H9 (cell line): ENCODE measurements around the gene CMTM7. TPM values are rescaled to one million over a fixed set of nuclear protein-coding genes. Genes with fewer than 3 reads are reported as not detected.

ENCODE experiments used
- DNase-seq: peaks from one replicate; pipeline ENCODE4 v3.0.0-alpha.2; 2017
- H2AFZ ChIP-seq: one replicate; pipeline ENCODE4 v1.6.1; 2013; ENCODE audit warnings: mild to moderate bottlenecking, low read length, control low read depth, moderate library complexity
- H2AK5ac ChIP-seq: 2 replicates; pipeline ENCODE4 v1.6.1; 2013; ENCODE audit warnings: low read length, control low read depth, mixed read lengths; ENCODE audit not compliant: insufficient read length
- H2BK120ac ChIP-seq: one replicate; pipeline ENCODE4 v1.6.1; 2013; ENCODE audit warnings: low read depth, mild to moderate bottlenecking, low read length, control low read depth, inconsistent platforms; ENCODE audit not compliant: poor library complexity, severe bottlenecking
- H2BK12ac ChIP-seq: 2 replicates; pipeline ENCODE4 v1.6.1; 2013; ENCODE audit warnings: low read length, control low read depth, mixed read lengths, low read depth; ENCODE audit not compliant: insufficient read length
- H2BK15ac ChIP-seq: 2 replicates; pipeline ENCODE4 v1.6.1; 2013; ENCODE audit warnings: low read depth, low read length, control low read depth
- H2BK20ac ChIP-seq: one replicate; pipeline ENCODE4 v1.6.1; 2013; ENCODE audit warnings: low read depth, mild to moderate bottlenecking, low read length, control low read depth, inconsistent platforms; ENCODE audit not compliant: poor library complexity, severe bottlenecking
- H2BK5ac ChIP-seq: 2 replicates; pipeline ENCODE4 v1.6.1; 2013; ENCODE audit warnings: low read length, control low read depth, mixed read lengths; ENCODE audit not compliant: insufficient read length
- H3K14ac ChIP-seq: 2 replicates; pipeline ENCODE4 v1.6.1; 2013; ENCODE audit warnings: low read length, control low read depth; ENCODE audit not compliant: insufficient read depth
- H3K18ac ChIP-seq: 2 replicates; pipeline ENCODE4 v1.6.1; 2013; ENCODE audit warnings: low read depth, mild to moderate bottlenecking, mixed read lengths, low read length, control low read depth; ENCODE audit not compliant: insufficient read length
- H3K23ac ChIP-seq: 2 replicates; pipeline ENCODE4 v1.6.1; 2013; ENCODE audit warnings: low read length, control low read depth, mixed read lengths, low read depth; ENCODE audit not compliant: insufficient read length
- H3K23me2 ChIP-seq: 2 replicates; pipeline ENCODE4 v1.6.1; 2013; ENCODE audit warnings: low read depth, mild to moderate bottlenecking, mixed read lengths, low read length, control low read depth; ENCODE audit not compliant: insufficient read length, poor library complexity, severe bottlenecking
- H3K27ac ChIP-seq: 2 replicates; pipeline ENCODE4 v1.5.1; 2013; ENCODE audit warnings: low read length, control low read depth, mixed read lengths, low read depth; ENCODE audit not compliant: insufficient read length
- H3K27me3 ChIP-seq: 2 replicates; pipeline ENCODE4 v1.6.1; 2013; ENCODE audit warnings: low read length, control low read depth, inconsistent platforms; ENCODE audit not compliant: insufficient read depth
- H3K4ac ChIP-seq: 2 replicates; pipeline ENCODE4 v1.6.1; 2013; ENCODE audit warnings: low read depth, mild to moderate bottlenecking, control low read depth, inconsistent platforms, low read length, moderate library complexity
- H3K4me1 ChIP-seq: 2 replicates; pipeline ENCODE4 v1.6.1; 2013; ENCODE audit warnings: low read length, control low read depth, inconsistent platforms; ENCODE audit not compliant: insufficient read depth
- H3K4me2 ChIP-seq: 2 replicates; pipeline ENCODE4 v1.6.1; 2013; ENCODE audit warnings: low read length, control low read depth, mixed read lengths; ENCODE audit not compliant: insufficient read length, insufficient read depth
- H3K56ac ChIP-seq: 2 replicates; pipeline ENCODE4 v1.6.1; 2013; ENCODE audit warnings: low read depth, mild to moderate bottlenecking, mixed read lengths, low read length, control low read depth; ENCODE audit not compliant: insufficient read length
- H3K79me1 ChIP-seq: 2 replicates; pipeline ENCODE4 v1.6.1; 2013; ENCODE audit warnings: low read depth, mild to moderate bottlenecking, moderate library complexity, low read length, control low read depth, inconsistent platforms; ENCODE audit not compliant: insufficient read depth, poor library complexity, severe bottlenecking
- H3K79me2 ChIP-seq: 2 replicates; pipeline ENCODE4 v1.6.1; 2013; ENCODE audit warnings: low read length, control low read depth, inconsistent platforms; ENCODE audit not compliant: insufficient read depth
- H3K9ac ChIP-seq: 2 replicates; pipeline ENCODE4 v1.6.1; 2013; ENCODE audit warnings: low read length, control low read depth, mixed read lengths; ENCODE audit not compliant: insufficient read length; ENCODE audit errors: extremely low read depth
- H3K9me3 ChIP-seq: one replicate; pipeline ENCODE4 v1.6.1; 2013; ENCODE audit warnings: low read depth, low read length, inconsistent platforms; ENCODE audit not compliant: control insufficient read depth
- H3T11ph ChIP-seq: one replicate; pipeline ENCODE4 v1.6.1; 2013; ENCODE audit warnings: mild to moderate bottlenecking, low read length, control low read depth, inconsistent platforms
- H4K20me1 ChIP-seq: one replicate; pipeline ENCODE4 v1.6.1; 2013; ENCODE audit not compliant: control insufficient read depth, insufficient read length, insufficient read depth
- H4K5ac ChIP-seq: 2 replicates; pipeline ENCODE4 v1.6.1; 2013; ENCODE audit warnings: low read depth, mild to moderate bottlenecking, mixed read lengths, low read length, control low read depth; ENCODE audit not compliant: insufficient read length
- H4K8ac ChIP-seq: replicated peaks from 2 replicates; pipeline ENCODE4 v1.6.1; 2013; ENCODE audit warnings: low read length, control low read depth, mixed read lengths, low read depth; ENCODE audit not compliant: insufficient read length
- H4K91ac ChIP-seq: 2 replicates; pipeline ENCODE4 v1.6.1; 2013; ENCODE audit warnings: low read depth, mild to moderate bottlenecking, moderate library complexity, mixed read lengths, low read length, control low read depth; ENCODE audit not compliant: insufficient read length
- H3K27ac Mint-ChIP-seq, 3 experiments: 2 replicates in 2 of 3; 3 replicates in 1 of 3; pipeline ENCODE4 v1.8.0; 2020 to 2021; ENCODE audit warnings: mixed read lengths in 3 of 3, mild to moderate bottlenecking in 1 of 3, moderate library complexity in 1 of 3
- H3K27me3 Mint-ChIP-seq: 2 replicates; pipeline ENCODE4 v1.8.0; 2021; ENCODE audit warnings: low read depth, mild to moderate bottlenecking, moderate library complexity, mixed read lengths
- H3K36me3 Mint-ChIP-seq, 3 experiments: 2 replicates in 2 of 3; 3 replicates in 1 of 3; pipeline ENCODE4 v1.8.0; 2020 to 2021; ENCODE audit warnings: low read depth in 3 of 3, mixed read lengths in 3 of 3; ENCODE audit not compliant: insufficient read depth in 1 of 3
- H3K4me1 Mint-ChIP-seq, 2 experiments: 2 replicates each; pipeline ENCODE4 v1.8.0; 2020; ENCODE audit warnings: mixed read lengths in 2 of 2
- H3K4me3 Mint-ChIP-seq, 2 experiments: 2 replicates in 1 of 2; 3 replicates in 1 of 2; pipeline ENCODE4 v1.8.0; 2020 to 2021; ENCODE audit warnings: mild to moderate bottlenecking in 2 of 2, mixed read lengths in 2 of 2, moderate library complexity in 1 of 2
- H3K9me3 Mint-ChIP-seq, 2 experiments: 2 replicates in 1 of 2; 3 replicates in 1 of 2; pipeline ENCODE4 v1.8.0; 2020; ENCODE audit warnings: mild to moderate bottlenecking in 2 of 2, mixed read lengths in 2 of 2, moderate library complexity in 1 of 2
- WGBS: extraction: QIAGEN DNeasy Blood & Tissue Kit; methylation state at CpG from one replicate; pipeline ENCODE4 v1.1.7; 2013; ENCODE audit warnings: missing lambda C conversion rate, low lambda C conversion rate, mixed read lengths; ENCODE audit not compliant: insufficient read length; ENCODE audit errors: extremely low coverage; 5-methylcytosine and 5-hydroxymethylcytosine counted together
- total RNA-seq: library from RNA; stranded (reverse); gene quantifications from 2 replicates; pipeline ENCODE4 v1.2.1, GENCODE V29; 2021
- TF ChIP-seq, protein P1 (sequence below): fragments of 200-600 bp; sonication (generic); conservative IDR thresholded peaks from 3 replicates; pipeline ENCODE4 v1.8.0; 2021; ENCODE audit warnings: antibody characterized with exemption, mild to moderate bottlenecking

The CMTM7 gene
- total RNA-seq, 1 experiment from 2014 or later, result 23.9 TPM

- Histone ChIP-seq H4K91ac (no peak overlapping the region), H3K9ac (no peak overlapping the region), H2AFZ (no peak overlapping the region), H3K27ac (no peak overlapping the region), H3K4me1 (peaks cover 11% of the 10 kb centered on the region; the same call in 1 of the 2 replicates), H3K4me2 (no peak overlapping the region), H3K14ac (no peak overlapping the region), H3K4ac (no peak overlapping the region), H3K18ac (no peak overlapping the region), H2BK120ac (no peak overlapping the region), H3K23me2 (no peaks in the 10 kb centered on the region), H4K5ac (no peak overlapping the region), H2BK5ac (no peak overlapping the region), H3K9me3 (no peaks in the 10 kb centered on the region), H2BK15ac (no peak overlapping the region), H2AK5ac (no peak overlapping the region), H3K23ac (no peak overlapping the region), H3K79me1 (no peaks in the 10 kb centered on the region), H3K27me3 (no peaks in the 10 kb centered on the region), H2BK12ac (no peak overlapping the region), H3K56ac (no peak overlapping the region), H4K20me1 (no peaks in the 10 kb centered on the region), H4K8ac (no peak overlapping the region), H3K79me2 (peaks cover 2% of the 10 kb centered on the region; the same call in 1 of the 2 replicates), H3T11ph (no peak overlapping the region), H2BK20ac (no peak overlapping the region)
- H3K4me3 Mint-ChIP-seq, result no peak overlapping the region; a peak in 1 of 5 replicates
- WGBS, result no CpG with 5 or more reads among the region's 10 CpGs
- TF ChIP-seq, protein P1, sequence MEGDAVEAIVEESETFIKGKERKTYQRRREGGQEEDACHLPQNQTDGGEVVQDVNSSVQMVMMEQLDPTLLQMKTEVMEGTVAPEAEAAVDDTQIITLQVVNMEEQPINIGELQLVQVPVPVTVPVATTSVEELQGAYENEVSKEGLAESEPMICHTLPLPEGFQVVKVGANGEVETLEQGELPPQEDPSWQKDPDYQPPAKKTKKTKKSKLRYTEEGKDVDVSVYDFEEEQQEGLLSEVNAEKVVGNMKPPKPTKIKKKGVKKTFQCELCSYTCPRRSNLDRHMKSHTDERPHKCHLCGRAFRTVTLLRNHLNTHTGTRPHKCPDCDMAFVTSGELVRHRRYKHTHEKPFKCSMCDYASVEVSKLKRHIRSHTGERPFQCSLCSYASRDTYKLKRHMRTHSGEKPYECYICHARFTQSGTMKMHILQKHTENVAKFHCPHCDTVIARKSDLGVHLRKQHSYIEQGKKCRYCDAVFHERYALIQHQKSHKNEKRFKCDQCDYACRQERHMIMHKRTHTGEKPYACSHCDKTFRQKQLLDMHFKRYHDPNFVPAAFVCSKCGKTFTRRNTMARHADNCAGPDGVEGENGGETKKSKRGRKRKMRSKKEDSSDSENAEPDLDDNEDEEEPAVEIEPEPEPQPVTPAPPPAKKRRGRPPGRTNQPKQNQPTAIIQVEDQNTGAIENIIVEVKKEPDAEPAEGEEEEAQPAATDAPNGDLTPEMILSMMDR, result no peak
- no peaks in the 10 kb centered on the region for H3K9me3 Mint-ChIP-seq
- peaks cover 0 to 3% (median 0%) of the 10 kb centered on the region in 3 experiments; a peak in 1 of 7 replicates for H3K36me3 Mint-ChIP-seq
- no peaks in the 10 kb centered on the region for H3K27me3 Mint-ChIP-seq
- no peak for DNase-seq
- H3K27ac Mint-ChIP-seq, result peak overlapping the region; percentile 25 to 76 (median 62); a peak in 3 of 7 replicates
- H3K4me1 Mint-ChIP-seq, result peaks cover 70 to 72% of the 10 kb centered on the region in 2 experiments
These were observed 19.0 kb downstream of the CMTM7 start for GRCh38 chr3:32410367-32411246.
